ENCODE measurements around the gene PWP2.
"Not testable (repeated sequence)": the region's sequence is repeated elsewhere in the genome, so short reads cannot be mapped to it uniquely, and the experiment has no call there.

The PWP2 gene

DNA sequence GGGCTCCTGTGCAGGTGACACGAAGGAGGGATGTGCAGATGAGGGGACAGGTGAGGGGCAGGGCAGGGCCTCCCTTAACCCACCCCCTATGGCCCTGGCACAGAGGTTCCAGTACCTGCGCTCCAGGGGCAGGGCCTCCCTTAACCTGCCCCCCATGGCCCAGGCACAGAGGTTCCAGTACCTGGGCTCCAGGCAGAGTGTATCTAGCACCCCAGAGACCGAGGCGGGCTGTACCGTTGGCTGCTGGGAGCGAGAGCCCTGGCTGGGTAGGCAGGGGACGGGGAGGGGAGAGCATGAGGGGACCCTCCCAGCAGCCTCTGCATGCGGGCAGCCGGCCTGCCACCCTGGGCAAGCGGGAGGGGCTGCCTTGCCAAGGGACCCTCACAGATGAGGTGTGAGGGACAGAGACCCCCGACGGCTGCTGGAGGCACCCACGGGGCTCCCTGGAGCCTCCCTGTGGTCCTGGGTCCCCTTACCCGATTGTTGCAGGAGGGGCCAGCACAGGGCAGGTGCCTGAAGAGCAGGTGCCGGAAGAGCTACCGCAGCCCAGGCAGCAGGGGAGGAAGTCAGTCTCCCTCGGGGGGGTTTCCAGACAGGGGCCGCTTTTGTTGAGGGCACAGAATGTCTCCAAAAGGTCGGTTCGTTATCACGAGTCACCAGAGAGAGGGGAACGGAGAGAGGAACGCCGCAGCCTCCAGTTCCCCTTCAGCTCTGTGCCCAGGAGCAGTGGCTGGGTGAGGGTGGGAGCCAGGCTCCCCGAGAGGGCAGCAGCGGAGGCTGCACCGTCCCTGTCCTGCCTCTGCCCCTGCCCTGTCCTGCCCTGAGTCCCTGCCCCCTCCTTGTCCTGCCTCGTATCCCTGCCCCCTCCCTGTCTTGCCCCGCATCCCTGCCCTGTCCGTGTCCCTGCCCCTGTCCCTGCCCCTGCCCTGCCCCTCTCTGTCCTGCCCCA, 52.4 kb downstream of the PWP2 start:
- H3K4me1 Mint-ChIP-seq, H3K27ac Mint-ChIP-seq, H3K36me3 Mint-ChIP-seq, H3K27me3 Mint-ChIP-seq, H3K9me3 Mint-ChIP-seq, H3K4me3 Mint-ChIP-seq: not testable (repeated sequence)
- peak; percentile 65 for ATAC-seq

DNA sequence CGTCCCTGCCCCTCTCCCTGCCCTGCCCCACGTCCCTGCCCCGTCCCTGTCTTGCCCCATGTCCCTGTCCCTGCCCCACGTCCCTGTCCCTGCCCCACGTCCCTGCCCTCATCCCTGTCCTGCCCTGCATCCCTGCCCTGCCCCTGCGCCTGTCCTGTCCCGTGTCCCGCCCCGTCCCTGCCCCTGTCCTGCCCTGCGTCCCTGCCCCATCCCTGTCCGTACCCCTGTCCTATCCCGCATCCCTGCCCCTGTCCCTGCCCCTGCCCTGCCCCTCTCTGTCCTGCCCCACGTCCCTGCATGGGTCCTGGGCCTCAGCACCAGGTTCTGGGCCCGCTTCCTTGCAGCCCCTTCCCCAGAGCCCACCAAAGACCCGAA, 53.1 kb downstream of the PWP2 start:
- H3K4me3 Mint-ChIP-seq, H3K27me3 Mint-ChIP-seq, H3K4me1 Mint-ChIP-seq, H3K9me3 Mint-ChIP-seq, H3K36me3 Mint-ChIP-seq, H3K27ac Mint-ChIP-seq: not testable (repeated sequence)
- peak; percentile 5 for ATAC-seq

DNA sequence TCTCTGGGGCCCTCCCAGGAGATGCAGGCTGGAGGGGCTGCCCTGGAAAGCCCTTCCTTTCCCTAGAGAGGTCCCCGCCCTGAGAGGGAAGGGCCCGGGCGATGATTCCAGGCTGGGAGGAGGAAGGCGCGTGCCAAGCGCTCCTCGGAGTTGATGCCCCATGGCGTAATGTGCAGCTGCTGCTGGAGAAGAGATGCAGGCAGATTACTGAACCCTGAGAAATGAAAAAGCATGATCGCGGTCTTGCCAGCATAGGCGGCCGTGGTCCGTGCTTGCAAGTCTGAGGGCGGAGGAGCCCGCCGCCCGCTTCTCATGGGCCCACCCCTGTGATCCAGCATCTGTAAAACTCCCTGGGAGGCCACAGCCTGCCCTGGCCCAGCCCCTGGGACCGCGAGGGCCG, 53.6 kb downstream of the PWP2 start:
- H3K4me3 Mint-ChIP-seq, H3K4me1 Mint-ChIP-seq, H3K27me3 Mint-ChIP-seq, ATAC-seq, H3K36me3 Mint-ChIP-seq, H3K27ac Mint-ChIP-seq, H3K9me3 Mint-ChIP-seq: not testable (repeated sequence)

DNA sequence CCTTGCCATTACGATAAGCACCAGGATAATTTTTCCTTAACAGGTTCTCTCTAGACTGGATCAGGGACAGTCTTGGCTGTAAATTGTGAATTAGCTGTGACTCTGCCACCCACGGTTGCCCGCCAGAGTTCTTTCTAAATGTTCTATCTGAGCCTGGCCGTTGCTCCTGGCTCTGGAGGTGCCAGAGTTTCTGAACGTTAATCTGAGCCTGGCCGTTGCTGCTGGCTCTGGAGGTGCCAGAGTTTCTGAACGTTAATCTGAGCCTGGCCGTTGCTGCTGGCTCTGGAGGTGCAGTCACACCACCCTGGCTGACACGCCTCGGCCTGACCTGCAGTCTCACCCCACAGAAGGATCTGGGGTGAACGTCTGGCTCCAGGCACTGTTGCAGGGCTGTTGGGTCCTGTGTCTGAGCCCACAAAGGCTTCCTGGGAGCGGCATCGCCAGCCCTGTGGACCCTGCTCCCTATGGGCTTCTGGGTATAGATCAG, 56.0 kb downstream of the PWP2 start:
- H3K36me3 Mint-ChIP-seq = not testable (repeated sequence)

DNA sequence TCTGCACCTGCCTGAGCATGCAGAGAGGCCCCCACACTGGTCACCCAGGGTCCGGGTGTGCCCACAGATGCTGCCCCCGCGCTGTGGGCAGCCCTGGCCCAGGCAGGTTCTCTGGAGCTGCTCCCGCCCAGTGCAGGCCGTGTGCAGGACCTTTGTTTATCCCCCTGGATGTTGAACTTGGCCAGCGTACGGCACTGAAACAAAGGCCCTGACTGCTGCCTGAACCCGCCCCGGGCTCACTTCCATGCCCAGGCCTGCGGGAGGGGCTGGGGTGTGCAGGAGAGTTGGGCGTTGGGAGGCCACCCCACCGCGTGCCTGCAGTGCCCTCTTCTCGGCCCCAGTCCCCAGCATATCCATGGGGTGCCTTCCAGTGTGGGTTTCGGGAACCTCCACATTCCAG, 58.7 kb downstream of the PWP2 start:
- H3K9me3 Mint-ChIP-seq, H3K27ac Mint-ChIP-seq, H3K4me1 Mint-ChIP-seq, H3K4me3 Mint-ChIP-seq, ATAC-seq, H3K27me3 Mint-ChIP-seq, H3K36me3 Mint-ChIP-seq: not testable (repeated sequence)

More for the DNA sequence above, 56.0 kb downstream of the PWP2 start:
- not testable (repeated sequence) for H3K27ac Mint-ChIP-seq, H3K27me3 Mint-ChIP-seq, H3K4me1 Mint-ChIP-seq, ATAC-seq, H3K4me3 Mint-ChIP-seq, H3K9me3 Mint-ChIP-seq

DNA sequence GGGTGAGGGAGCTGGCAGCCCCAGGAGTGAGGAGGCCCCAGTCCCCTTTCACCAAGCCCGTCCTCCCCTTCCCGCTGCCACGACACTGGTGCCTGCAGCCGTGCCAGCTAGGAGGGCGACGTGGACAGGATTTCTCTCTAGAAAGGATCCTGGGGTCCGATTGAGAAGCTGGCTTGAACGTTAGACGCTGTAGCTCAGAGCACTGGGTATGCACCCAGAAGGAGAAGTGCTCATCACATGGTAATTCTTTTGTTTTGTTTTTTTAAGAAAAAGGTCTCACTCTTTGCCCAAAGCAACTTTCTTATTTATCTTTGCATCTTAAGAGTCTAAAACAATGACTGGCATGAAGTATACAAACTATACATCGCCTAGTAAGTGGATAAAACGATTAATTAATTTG, 60.3 kb downstream of the PWP2 start:
- H3K9me3 Mint-ChIP-seq, H3K4me3 Mint-ChIP-seq, ATAC-seq, H3K36me3 Mint-ChIP-seq, H3K27ac Mint-ChIP-seq, H3K4me1 Mint-ChIP-seq, H3K27me3 Mint-ChIP-seq: not testable (repeated sequence)

DNA sequence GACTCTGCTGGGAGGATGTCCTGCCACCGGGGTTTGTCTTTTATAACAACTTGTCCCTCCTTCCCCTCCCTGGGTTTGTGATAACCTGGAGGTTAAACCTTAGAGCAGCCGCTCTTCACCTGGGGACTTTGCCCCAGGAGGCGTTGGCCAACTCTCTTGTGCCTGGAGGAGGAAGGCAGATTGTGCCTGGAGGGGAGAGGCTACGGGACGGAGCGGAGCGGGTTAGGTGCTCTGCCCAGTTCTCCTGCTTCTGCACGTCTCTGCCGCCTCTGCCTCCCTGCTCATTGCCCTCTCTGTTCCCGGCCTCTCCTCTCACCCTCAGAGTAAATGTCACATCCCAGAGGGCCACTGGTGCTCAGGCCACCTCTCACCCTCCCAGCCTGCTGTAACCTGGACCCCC, 63.1 kb downstream of the PWP2 start:
- H3K36me3 Mint-ChIP-seq, H3K4me1 Mint-ChIP-seq: not testable (repeated sequence)

DNA sequence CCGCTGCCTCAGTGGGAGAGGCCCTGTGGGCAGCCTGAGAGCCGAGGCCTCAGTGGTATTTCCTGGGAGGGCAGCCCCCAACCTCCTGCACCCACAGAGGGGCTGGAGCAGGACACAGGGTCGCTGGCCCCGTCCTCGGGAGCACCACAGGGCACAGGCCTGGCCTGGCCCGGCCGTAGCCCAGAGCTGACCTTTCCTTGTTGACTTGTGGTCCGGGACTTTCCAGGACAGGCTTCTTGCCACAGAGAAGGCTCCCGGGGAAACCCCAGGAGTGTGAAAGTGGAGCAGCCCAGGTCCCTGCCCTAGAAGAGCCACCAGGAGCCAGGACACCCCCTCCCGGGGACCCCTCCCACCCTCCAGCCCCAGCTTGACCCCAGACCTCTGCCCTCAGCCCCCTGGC, 63.7 kb downstream of the PWP2 start:
- H3K27me3 Mint-ChIP-seq, H3K36me3 Mint-ChIP-seq, H3K4me1 Mint-ChIP-seq, H3K4me3 Mint-ChIP-seq, H3K27ac Mint-ChIP-seq, H3K9me3 Mint-ChIP-seq: not testable (repeated sequence)
- ATAC-seq = peak; percentile 55

More for the DNA sequence above, 63.1 kb downstream of the PWP2 start:
- not testable (repeated sequence) for ATAC-seq, H3K9me3 Mint-ChIP-seq, H3K27me3 Mint-ChIP-seq, H3K4me3 Mint-ChIP-seq, H3K27ac Mint-ChIP-seq

DNA sequence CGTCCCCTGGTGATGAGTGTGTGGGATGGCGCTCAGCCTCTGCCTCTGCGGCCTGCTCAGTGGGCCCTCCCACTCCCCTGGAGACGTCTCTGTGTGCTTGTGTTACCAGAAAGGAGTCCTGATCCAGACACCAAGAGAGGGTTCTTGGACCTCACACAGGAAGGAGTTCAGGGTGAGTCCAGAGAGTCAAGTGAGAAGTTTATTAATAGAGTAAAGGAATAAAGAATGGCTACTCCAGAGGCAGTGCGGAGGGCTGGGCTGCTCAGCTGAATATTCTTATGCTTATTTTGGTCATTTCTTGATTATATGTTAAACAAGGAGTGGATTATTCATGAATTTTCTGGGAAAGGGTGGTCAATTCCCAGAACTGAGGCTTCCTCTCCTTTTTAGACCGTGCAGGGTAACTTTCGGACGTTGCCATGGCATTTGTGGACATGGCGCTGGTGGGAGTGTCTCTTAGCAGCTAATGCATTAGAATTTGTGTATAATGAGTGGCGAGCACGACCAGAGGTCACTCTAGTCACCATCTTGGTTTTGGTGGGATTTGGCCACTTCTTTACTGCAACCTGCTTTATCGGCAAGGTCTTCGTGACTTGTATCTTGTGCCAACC, 64.9 kb downstream of the PWP2 start:
- H3K9me3 Mint-ChIP-seq, H3K4me3 Mint-ChIP-seq, H3K27me3 Mint-ChIP-seq, H3K36me3 Mint-ChIP-seq, H3K27ac Mint-ChIP-seq, ATAC-seq, H3K4me1 Mint-ChIP-seq: not testable (repeated sequence)

DNA sequence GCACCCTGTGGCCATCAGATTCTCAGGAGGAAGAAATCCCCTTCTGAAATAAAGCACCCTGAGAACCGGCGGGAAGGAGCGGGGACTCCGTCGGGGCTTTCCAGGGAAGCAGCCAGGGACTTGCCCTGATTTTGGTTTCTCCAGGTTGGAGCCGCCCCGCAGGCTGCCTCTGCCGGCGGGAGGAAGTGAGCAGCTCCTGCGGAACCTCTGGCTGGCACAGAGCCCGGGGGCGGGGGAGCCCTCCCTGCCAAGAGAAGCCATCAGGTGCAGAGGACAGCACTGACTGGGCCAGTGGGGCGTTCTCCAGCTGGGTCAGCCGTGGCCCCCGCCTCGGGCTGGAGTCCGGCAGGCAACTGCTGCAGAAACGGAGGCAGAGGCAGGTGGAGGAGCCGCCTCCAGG, 65.5 kb downstream of the PWP2 start:
- not testable (repeated sequence) for H3K9me3 Mint-ChIP-seq, ATAC-seq, H3K27ac Mint-ChIP-seq, H3K36me3 Mint-ChIP-seq, H3K4me1 Mint-ChIP-seq, H3K4me3 Mint-ChIP-seq, H3K27me3 Mint-ChIP-seq

DNA sequence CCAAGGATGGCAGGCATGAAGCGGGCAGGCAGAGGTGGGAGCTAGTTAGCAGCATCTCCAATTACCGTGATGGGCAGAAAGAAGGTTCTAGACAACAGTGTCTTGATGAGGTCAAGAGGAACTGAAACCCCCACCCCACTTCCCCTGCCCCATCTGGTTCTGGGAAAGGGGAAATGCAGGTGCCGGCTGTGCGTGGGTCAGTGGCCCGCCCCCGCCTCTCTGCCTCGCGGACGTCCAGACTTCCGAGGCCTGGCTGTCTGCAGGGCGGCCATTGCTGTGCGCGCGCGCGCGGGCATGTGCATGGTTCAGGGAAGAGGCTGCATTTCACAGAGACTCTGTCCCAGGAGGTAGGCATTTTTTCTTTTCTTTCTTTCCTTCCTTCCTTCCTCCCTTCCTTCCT, 68.0 kb downstream of the PWP2 start:
- H3K36me3 Mint-ChIP-seq, H3K4me3 Mint-ChIP-seq, H3K27ac Mint-ChIP-seq, H3K9me3 Mint-ChIP-seq, H3K4me1 Mint-ChIP-seq, H3K27me3 Mint-ChIP-seq: not testable (repeated sequence)
- peak; percentile 88 for ATAC-seq

DNA sequence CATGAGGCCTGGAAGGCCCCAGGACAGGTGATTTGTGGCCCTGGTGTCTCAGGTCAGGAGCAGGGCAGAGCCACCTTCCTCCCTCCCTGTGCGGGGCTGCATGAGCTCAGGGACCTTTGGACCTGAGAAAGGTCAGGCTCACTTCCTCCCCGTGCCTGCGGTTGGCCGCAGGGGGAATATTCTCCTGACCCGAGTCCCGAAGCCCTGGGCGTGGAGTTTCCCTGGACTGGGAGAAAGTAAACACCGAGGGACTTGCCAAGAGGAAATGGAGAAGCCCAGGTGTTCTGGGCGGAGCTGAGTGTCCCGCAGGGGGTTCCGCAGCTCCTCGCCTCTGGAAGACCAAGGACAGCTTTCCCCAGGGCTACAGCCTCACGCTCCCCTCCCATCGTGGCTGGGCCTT, 68.9 kb downstream of the PWP2 start:
- H3K36me3 Mint-ChIP-seq, H3K9me3 Mint-ChIP-seq, H3K27ac Mint-ChIP-seq, H3K4me3 Mint-ChIP-seq, H3K27me3 Mint-ChIP-seq, ATAC-seq, H3K4me1 Mint-ChIP-seq: not testable (repeated sequence)
